ENCODE results near the gene DNM2. TPM values are rescaled to one million over a fixed set of nuclear protein-coding genes. Genes with fewer than 3 reads are reported as not detected.
A peak's percentile ranks its signal among the peaks of the same experiment; 100 is the strongest.
"Not testable (repeated sequence)": the region's sequence is repeated elsewhere in the genome, so short reads cannot be mapped to it uniquely, and the experiment has no call there.

The DNM2 gene
- 41.2 and 52.8 TPM in 2 replicates for total RNA-seq (2014; rRNA removed; shearing (Covaris generic))

- peak; percentile 100 for DNase-seq (ENCODE audit: low read depth)
These were observed at the start of gene DNM2 for GRCh38 chr19:10717356-10718204. Gene DNM2 (plus strand): TSS chr19:10718079. CDS start chr19:10718243, 164 bp downstream.

GRCh38 chr19:10669246-10669645 is 48.6 kb upstream of the DNM2 start:
- DNase-seq (ENCODE audit: low read depth): no peak

GRCh38 chr19:10670182-10670581 is 47.7 kb upstream of the DNM2 start:
- DNase-seq (ENCODE audit: low read depth): no peak

- no peak for DNase-seq (ENCODE audit: low read depth)
These were observed 46.7 kb upstream of the DNM2 start for GRCh38 chr19:10670876-10671804.

- DNase-seq (ENCODE audit: low read depth): not testable (repeated sequence)
These were observed 46.0 kb upstream of the DNM2 start for GRCh38 chr19:10671922-10672321.

- DNase-seq (ENCODE audit: low read depth): not testable (repeated sequence)
These were observed 42.7 kb upstream of the DNM2 start for GRCh38 chr19:10675214-10675613.

- no peak for DNase-seq (ENCODE audit: low read depth)
These were observed 40.1 kb upstream of the DNM2 start for GRCh38 chr19:10677751-10678150.

GRCh38 chr19:10678813-10679212 is 39.1 kb upstream of the DNM2 start:
- no peak for DNase-seq (ENCODE audit: low read depth)

- DNase-seq (ENCODE audit: low read depth): no peak
These were observed 38.1 kb upstream of the DNM2 start for GRCh38 chr19:10679743-10680142.

- no peak for DNase-seq (ENCODE audit: low read depth)
These were observed 37.2 kb upstream of the DNM2 start for GRCh38 chr19:10680545-10681135.

- no peak for DNase-seq (ENCODE audit: low read depth)
These were observed 36.2 kb upstream of the DNM2 start for GRCh38 chr19:10681658-10682057.

- no peak for DNase-seq (ENCODE audit: low read depth)
These were observed 35.3 kb upstream of the DNM2 start for GRCh38 chr19:10682397-10683063.

GRCh38 chr19:10683064-10683426 is 34.8 kb upstream of the DNM2 start:
- DNase-seq (ENCODE audit: low read depth): no peak

GRCh38 chr19:10683582-10683981 is 34.3 kb upstream of the DNM2 start:
- DNase-seq (ENCODE audit: low read depth): no peak

- DNase-seq (ENCODE audit: low read depth): no peak
These were observed 32.7 kb upstream of the DNM2 start for GRCh38 chr19:10685210-10685609.

GRCh38 chr19:10686193-10686592 is 31.7 kb upstream of the DNM2 start:
- no peak for DNase-seq (ENCODE audit: low read depth)

- DNase-seq (ENCODE audit: low read depth): no peak
These were observed 31.0 kb upstream of the DNM2 start for GRCh38 chr19:10686661-10687517.

- no peak for DNase-seq (ENCODE audit: low read depth)
These were observed 30.2 kb upstream of the DNM2 start for GRCh38 chr19:10687518-10688288.

- DNase-seq (ENCODE audit: low read depth): no peak
These were observed 29.2 kb upstream of the DNM2 start for GRCh38 chr19:10688545-10689280.

All from Daoy (cell line).